ENCODE data around the gene CENPW.

CENPW gene

GRCh38 chr6:126339796-126340609, at the start of gene CENPW:
CENPW (plus strand) TSS chr6:126340115; CDS start chr6:126340274, 159 bp downstream.
- DNase-seq (ENCODE audit: low spot score), result peak; percentile 94

GRCh38 chr6:126293891-126294524, 45.9 kb upstream of the CENPW start:
- no peak for DNase-seq (ENCODE audit: low spot score)

- DNase-seq (ENCODE audit: low spot score), result no peak
Observed at GRCh38 chr6:126300126-126300525, 39.8 kb upstream of the CENPW start.

- DNase-seq (ENCODE audit: low spot score), result no peak
Observed at GRCh38 chr6:126300735-126301134, 39.2 kb upstream of the CENPW start.

GRCh38 chr6:126302191-126302590, 37.7 kb upstream of the CENPW start:
- no peak for DNase-seq (ENCODE audit: low spot score)

GRCh38 chr6:126307849-126308248, 32.1 kb upstream of the CENPW start:
- peak; percentile 2 for DNase-seq (ENCODE audit: low spot score)

- DNase-seq (ENCODE audit: low spot score), result peak; percentile 2
Observed at GRCh38 chr6:126308362-126308761, 31.6 kb upstream of the CENPW start.

GRCh38 chr6:126312013-126312665, 27.8 kb upstream of the CENPW start:
- no peak for DNase-seq (ENCODE audit: low spot score)

GRCh38 chr6:126313941-126314340, 26.0 kb upstream of the CENPW start:
- no peak for DNase-seq (ENCODE audit: low spot score)

- DNase-seq (ENCODE audit: low spot score), result no peak
Observed at GRCh38 chr6:126318797-126319196, 21.1 kb upstream of the CENPW start.

GRCh38 chr6:126333729-126334128, 6.2 kb upstream of the CENPW start:
- no peak for DNase-seq (ENCODE audit: low spot score)

- DNase-seq (ENCODE audit: low spot score), result no peak
Observed at GRCh38 chr6:126335210-126335609, 4.7 kb upstream of the CENPW start.

- DNase-seq (ENCODE audit: low spot score), result peak; percentile 80
Observed at GRCh38 chr6:126337323-126337722, 2.6 kb upstream of the CENPW start.

GRCh38 chr6:126341126-126341525, 1.2 kb downstream of the CENPW start:
- no peak for DNase-seq (ENCODE audit: low spot score)

- no peak for DNase-seq (ENCODE audit: low spot score)
Observed at GRCh38 chr6:126344181-126344580, 4.3 kb downstream of the CENPW start.

GRCh38 chr6:126351960-126352359, 12.0 kb downstream of the CENPW start:
- DNase-seq (ENCODE audit: low spot score), result no peak

GRCh38 chr6:126352514-126352913, 12.6 kb downstream of the CENPW start:
- no peak for DNase-seq (ENCODE audit: low spot score)

GRCh38 chr6:126356526-126356925, 16.6 kb downstream of the CENPW start:
- no peak for DNase-seq (ENCODE audit: low spot score)

GRCh38 chr6:126359936-126360537, 20.1 kb downstream of the CENPW start:
- DNase-seq (ENCODE audit: low spot score), result no peak

- DNase-seq (ENCODE audit: low spot score), result no peak
Observed at GRCh38 chr6:126361832-126362440, 22.0 kb downstream of the CENPW start.

GRCh38 chr6:126367849-126368248, 27.9 kb downstream of the CENPW start:
- no peak for DNase-seq (ENCODE audit: low spot score)

GRCh38 chr6:126372626-126373025, 32.7 kb downstream of the CENPW start:
- DNase-seq (ENCODE audit: low spot score), result no peak

Measured in GM03348 (cell line).